Neural progenitor cell (in vitro differentiated cells): ENCODE results near the gene POLE.

Source experiments
- EZH2 ChIP-seq: fragments of 200-600 bp; sonication (generic); IDR thresholded peaks from 2 replicates; pipeline ENCODE4 v1.6.1; 2017; ENCODE audit warnings: antibody characterized with exemption, mild to moderate bottlenecking, moderate library complexity
- EZH2phosphoT487 ChIP-seq: fragments of 200-600 bp; sonication (generic); IDR thresholded peaks from 2 replicates; pipeline ENCODE4 v1.6.1; 2017; ENCODE audit warnings: antibody characterized with exemption
- TF ChIP-seq, protein P1 (sequence below): fragments of 200-600 bp; sonication (generic); IDR thresholded peaks from 2 replicates; pipeline ENCODE4 v1.5.1; 2017; ENCODE audit warnings: antibody characterized with exemption, mild to moderate bottlenecking

DNA sequence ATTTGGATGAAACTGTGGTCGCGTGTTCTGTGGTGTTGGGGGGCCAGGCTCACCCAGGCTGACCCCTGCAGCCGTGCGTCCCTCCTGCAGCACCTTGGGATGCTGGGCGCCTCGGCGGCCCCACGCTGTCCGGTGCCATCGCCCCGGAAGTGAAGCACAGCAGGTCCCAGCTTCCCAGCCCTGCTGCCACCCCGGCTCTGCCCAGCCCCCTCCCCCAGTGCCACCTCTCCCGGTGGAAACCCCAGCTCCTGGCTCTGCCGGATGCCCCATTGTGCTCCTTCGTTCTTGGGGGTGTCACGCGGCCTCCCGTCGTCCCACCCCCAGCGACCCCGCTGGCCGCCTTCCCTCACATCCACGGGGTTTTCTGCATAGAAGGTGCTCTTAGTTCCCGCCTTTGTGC, 102.0 kb downstream of the POLE start:
- TF ChIP-seq, protein P1, sequence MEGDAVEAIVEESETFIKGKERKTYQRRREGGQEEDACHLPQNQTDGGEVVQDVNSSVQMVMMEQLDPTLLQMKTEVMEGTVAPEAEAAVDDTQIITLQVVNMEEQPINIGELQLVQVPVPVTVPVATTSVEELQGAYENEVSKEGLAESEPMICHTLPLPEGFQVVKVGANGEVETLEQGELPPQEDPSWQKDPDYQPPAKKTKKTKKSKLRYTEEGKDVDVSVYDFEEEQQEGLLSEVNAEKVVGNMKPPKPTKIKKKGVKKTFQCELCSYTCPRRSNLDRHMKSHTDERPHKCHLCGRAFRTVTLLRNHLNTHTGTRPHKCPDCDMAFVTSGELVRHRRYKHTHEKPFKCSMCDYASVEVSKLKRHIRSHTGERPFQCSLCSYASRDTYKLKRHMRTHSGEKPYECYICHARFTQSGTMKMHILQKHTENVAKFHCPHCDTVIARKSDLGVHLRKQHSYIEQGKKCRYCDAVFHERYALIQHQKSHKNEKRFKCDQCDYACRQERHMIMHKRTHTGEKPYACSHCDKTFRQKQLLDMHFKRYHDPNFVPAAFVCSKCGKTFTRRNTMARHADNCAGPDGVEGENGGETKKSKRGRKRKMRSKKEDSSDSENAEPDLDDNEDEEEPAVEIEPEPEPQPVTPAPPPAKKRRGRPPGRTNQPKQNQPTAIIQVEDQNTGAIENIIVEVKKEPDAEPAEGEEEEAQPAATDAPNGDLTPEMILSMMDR: no peak
- TF ChIP-seq EZH2phosphoT487 (no peak), EZH2 (no peak)
